ENCODE results near the gene OLIG2.

Gene OLIG2

DNA sequence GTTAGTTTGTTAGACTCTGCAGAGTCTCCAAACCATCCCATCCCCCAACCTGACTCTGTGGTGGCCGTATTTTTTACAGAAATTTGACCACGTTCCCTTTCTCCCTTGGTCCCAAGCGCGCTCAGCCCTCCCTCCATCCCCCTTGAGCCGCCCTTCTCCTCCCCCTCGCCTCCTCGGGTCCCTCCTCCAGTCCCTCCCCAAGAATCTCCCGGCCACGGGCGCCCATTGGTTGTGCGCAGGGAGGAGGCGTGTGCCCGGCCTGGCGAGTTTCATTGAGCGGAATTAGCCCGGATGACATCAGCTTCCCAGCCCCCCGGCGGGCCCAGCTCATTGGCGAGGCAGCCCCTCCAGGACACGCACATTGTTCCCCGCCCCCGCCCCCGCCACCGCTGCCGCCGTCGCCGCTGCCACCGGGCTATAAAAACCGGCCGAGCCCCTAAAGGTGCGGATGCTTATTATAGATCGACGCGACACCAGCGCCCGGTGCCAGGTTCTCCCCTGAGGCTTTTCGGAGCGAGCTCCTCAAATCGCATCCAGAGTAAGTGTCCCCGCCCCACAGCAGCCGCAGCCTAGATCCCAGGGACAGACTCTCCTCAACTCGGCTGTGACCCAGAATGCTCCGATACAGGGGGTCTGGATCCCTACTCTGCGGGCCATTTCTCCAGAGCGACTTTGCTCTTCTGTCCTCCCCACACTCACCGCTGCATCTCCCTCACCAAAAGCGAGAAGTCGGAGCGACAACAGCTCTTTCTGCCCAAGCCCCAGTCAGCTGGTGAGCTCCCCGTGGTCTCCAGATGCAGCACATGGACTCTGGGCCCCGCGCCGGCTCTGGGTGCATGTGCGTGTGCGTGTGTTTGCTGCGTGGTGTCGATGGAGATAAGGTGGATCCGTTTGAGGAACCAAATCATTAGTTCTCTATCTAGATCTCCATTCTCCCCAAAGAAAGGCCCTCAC, at the start of gene OLIG2:
Gene OLIG2 (plus strand): TSS at position 447 of the 954 bp plus-strand sequence. CDS start 928 bp downstream, outside the sequence.
- peak; percentile 77 for DNase-seq

DNA sequence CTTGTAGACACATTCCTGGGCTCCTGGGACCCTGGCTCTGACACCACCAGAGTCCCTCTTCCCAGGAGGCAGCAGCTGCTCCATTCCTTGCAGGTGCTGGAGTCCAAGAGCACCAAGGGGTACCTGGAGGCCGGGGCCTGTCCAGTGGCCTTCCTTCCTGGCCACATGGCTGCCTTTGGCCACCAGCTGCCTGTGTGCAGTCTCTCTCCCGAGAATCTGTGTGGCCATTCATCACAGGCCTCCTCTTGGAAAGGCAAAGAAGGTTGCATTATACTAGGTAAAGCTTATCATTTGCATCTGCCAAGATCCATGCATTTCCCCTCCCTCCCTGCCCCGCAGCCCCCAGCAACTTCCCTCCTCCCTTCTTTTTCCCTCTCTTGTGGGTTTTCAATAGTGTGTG, 48.9 kb upstream of the OLIG2 start:
- no peak for DNase-seq

GRCh38 chr21:32977216-32977615, 48.5 kb upstream of the OLIG2 start:
- DNase-seq: no peak

GRCh38 chr21:32978331-32979270, 47.1 kb upstream of the OLIG2 start:
- DNase-seq: no peak

DNA sequence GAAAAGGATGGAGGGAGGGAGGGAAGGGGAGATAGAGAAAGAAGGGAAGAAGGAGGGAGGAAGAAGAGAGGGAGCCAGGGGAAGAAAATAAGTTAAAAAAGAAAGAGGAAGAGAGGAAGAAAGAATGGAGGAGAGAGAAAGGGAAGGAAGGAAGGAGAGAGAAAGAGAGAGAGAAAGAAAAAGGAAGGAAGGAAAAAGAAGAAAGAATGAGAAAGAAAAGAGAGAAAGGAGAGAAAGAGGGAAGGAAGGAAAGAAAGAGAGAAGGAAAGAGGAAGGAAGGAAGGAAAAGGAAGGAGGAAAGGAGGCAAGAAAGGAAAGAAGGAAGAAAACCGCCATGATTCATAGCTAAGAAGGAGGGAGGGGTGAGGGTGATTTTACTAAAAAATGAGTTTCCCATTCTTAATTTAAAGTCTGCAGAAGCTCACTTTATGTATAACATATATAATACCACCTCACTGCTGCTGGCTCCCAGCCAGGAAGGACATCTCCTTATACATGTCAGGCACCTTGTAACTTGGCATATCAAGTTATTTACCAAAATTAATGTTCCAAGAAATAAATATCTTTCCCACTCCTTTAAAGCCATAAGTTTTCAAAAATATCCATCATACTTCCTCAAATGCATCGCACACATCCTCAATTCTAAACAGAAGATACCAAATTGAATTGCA, 46.0 kb upstream of the OLIG2 start:
- DNase-seq: no peak

GRCh38 chr21:32981096-32981495, 44.6 kb upstream of the OLIG2 start:
- no peak for DNase-seq

DNA sequence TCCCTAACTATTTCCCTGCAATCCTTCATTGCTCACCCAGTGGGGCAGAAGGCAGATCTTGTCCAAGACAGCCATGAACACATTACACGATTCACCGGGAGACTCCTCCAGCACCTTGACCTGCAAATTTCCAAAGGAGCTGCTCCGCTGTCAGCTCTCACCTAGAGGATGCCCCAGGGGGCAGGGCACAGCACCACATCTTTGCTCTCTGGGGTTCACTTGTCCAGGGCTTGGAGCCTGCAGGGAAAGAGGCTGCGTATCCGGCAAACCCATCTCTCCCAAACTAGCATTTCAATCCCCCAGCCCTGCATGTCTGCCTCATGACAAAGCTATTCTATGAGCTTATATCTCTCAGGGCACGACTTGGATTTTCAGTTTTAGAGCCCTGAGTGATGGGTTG, 35.1 kb upstream of the OLIG2 start:
- DNase-seq: no peak

GRCh38 chr21:32991361-32991760, 34.4 kb upstream of the OLIG2 start:
- no peak for DNase-seq

DNA sequence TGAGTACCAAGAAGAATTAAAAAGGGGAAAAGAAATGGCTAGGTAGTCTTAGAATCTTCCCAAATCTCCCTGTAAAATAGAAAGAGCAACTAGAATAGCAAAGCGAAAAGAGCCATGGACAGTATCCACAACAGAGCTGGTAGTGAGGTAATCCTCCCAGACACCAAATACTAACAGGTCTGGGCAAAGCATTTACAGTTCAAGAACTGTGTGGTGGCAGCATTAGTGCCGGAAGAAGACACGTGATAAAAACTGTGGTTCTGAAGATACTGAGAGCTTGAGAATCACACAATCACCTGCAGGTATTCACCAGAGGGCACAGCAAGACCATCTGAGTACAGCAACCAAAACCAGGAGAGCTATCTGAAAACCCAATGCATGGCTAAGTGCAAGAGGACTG, 31.8 kb upstream of the OLIG2 start:
- no peak for DNase-seq

DNA sequence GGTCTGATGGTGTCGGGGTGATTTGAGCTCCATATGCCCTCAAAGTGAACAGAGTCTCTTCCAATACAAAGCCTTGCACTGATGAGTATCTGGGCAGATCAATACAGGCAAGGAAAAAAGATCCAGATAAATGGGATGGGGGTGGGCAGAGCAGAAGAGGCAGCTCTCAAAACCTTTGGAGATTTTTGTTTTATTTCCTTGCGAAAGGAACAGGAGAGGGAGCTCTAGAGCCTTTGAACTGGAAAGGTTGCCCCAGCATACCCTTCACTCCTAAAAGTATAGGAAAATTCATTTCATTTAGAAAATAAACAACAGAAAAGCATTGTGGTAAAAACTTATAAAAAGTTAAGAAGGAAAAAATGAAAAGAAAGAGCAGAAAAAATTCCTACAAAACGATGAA, 31.4 kb upstream of the OLIG2 start:
- no peak for DNase-seq

GRCh38 chr21:33007747-33008146, 18.0 kb upstream of the OLIG2 start:
- DNase-seq: no peak

GRCh38 chr21:33008333-33009051, 17.2 kb upstream of the OLIG2 start:
- no peak for DNase-seq

DNA sequence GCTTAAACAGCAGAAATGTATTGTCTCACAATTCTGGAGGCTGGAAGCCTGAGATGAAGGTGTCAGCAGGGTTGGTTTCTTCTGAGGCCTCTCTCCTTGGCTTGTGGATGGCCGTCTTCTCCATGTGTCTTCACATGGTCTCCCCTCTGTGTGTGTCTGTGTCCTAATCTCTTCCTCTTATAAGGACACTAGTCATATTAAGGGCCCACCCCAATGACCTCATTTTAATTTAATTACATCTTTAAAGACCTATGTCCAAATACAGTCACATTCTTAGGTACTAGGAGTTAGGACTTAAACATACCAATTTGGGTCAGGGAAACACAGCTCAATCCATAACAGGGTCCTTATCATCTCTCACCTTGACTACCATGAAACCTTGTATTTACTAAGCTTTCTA, 14.8 kb upstream of the OLIG2 start:
- no peak for DNase-seq

- DNase-seq: no peak
Measured at GRCh38 chr21:33011462-33011861, 14.3 kb upstream of the OLIG2 start.

DNA sequence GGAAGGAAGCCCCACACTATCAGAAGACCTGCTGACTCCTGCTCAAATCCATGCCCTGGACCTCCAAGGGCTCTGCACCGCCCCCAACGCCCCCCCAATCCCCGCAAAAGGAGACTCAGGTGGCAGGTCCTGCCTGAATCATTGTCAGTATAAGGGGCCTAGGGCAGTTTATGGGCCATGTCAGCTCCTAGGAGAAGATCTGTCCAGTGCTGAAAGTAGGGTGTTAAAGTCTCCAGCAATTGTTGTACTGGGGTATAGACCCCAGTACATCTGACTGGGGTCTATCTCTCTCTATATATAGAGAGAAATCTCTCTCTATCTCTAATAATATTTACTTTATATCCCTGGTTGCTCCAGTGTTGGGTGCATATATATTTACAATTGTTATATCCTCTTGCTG, 12.1 kb upstream of the OLIG2 start:
- no peak for DNase-seq

DNA sequence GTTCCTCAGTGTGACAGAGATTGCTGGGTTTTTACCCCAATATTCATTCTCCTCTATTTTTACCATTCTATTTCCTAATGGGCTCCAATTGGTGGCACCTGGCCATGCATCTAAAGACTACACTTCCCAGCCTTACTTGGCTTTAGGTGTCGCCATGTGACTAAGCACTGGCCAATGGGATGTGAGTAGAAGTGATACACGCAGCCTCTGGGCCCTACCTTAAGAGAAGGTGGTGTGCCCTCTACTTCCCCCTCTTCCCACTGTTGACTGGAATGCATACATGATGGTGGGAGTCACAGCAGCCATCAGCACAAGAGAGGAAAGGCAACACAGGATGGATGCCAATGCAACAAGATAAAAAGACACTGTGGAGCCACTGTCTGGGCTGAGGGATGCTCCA, 11.4 kb upstream of the OLIG2 start:
- no peak for DNase-seq

DNA sequence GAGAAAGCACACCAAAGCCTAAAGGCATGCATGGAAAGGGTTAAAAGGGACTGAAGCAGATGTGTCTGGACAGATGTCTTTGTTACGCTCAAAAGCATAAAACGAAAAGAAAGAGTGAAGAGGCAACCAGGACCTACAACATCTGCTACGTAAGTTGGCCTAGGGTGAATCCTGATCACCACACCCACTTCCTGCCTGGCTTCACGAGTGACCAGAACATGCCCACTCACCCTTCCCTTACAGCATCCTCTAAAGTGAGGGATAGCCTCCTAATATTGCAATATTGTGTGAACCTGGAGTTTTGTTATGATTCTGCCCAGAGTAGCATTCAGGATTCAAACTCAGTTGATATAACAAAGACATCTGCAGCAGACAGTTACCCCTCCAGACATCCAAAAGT, 10.6 kb upstream of the OLIG2 start:
- DNase-seq: no peak

DNA sequence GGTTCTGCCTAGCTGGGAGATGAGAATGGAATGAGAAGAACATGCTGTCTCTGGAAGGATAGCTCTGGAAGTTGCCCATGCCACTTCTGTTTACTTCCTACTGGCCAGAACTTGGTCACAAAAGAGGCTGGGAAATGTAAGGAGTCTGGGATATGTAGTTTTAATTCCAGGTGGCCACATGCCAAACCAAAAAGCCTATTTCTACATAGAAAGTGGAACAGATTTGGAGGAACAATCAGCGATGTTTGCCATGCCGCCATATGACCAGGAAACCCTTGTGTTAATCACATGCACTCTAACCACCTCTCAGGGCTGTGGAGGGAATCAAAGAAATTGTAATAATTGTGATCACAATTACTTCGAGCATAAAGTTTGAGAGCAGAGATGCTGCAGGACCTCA, 10.0 kb upstream of the OLIG2 start:
- no peak for DNase-seq

- no peak for DNase-seq
Measured at GRCh38 chr21:33018707-33019465, 6.8 kb upstream of the OLIG2 start.

DNA sequence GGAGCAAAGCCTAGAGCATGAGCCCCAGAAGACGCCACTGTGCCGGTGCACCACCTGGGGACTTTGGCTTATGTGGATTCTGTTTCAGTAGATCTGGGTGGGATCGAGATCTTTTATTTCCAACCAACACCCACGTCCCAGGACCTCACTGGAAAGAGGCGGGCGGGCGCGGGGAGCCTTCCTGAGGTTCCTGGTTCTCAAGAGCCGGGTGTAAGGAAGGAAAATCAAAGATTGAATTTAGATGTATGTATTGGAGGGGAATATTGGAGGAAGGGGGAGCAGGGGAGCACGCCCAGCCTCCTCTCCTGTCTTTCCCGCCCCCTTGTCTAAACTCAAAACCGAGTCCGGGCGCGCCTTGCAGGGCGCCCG, 6.2 kb upstream of the OLIG2 start:
- no peak for DNase-seq

- no peak for DNase-seq
Measured at GRCh38 chr21:33019885-33020557, 5.7 kb upstream of the OLIG2 start.
